Middle frontal gyrus (tissue), 1 donor: ENCODE data around the gene SELENOF.
"Not testable (repeated sequence)": the region's sequence is repeated elsewhere in the genome, so short reads cannot be mapped to it uniquely, and the experiment has no call there.

Experiments used
- DNase-seq: peaks from one replicate; pipeline ENCODE4 v3.0.0-alpha.2; 2015; ENCODE audit warnings: low spot score; ENCODE audit errors: extremely low spot score

SELENOF gene

GRCh38 chr1:86858524-86859261, 55.2 kb downstream of the SELENOF start:
- DNase-seq = no peak

- no peak for DNase-seq
Measured at GRCh38 chr1:86856196-86856595, 57.7 kb downstream of the SELENOF start.

GRCh38 chr1:86854352-86854751, 59.6 kb downstream of the SELENOF start:
- no peak for DNase-seq

- no peak for DNase-seq
Measured at GRCh38 chr1:86852782-86853408, 61.0 kb downstream of the SELENOF start.

GRCh38 chr1:86852289-86852688, 61.6 kb downstream of the SELENOF start:
- DNase-seq = no peak

GRCh38 chr1:86849756-86850155, 64.2 kb downstream of the SELENOF start:
- DNase-seq = no peak

- no peak for DNase-seq
Measured at GRCh38 chr1:86848654-86849053, 65.3 kb downstream of the SELENOF start.

- no peak for DNase-seq
Measured at GRCh38 chr1:86846164-86846647, 67.7 kb downstream of the SELENOF start.

GRCh38 chr1:86845514-86845913, 68.4 kb downstream of the SELENOF start:
- no peak for DNase-seq

GRCh38 chr1:86841116-86841515, 72.8 kb downstream of the SELENOF start:
- DNase-seq = no peak

- peak; percentile 29 for DNase-seq
Measured at GRCh38 chr1:86833461-86834215, 80.3 kb downstream of the SELENOF start.

- no peak for DNase-seq
Measured at GRCh38 chr1:86832433-86832832, 81.5 kb downstream of the SELENOF start.

- DNase-seq = no peak
Measured at GRCh38 chr1:86829321-86829720, 84.6 kb downstream of the SELENOF start.

- DNase-seq = no peak
Measured at GRCh38 chr1:86828024-86828423, 85.9 kb downstream of the SELENOF start.

- no peak for DNase-seq
Measured at GRCh38 chr1:86826856-86827255, 87.1 kb downstream of the SELENOF start.

- no peak for DNase-seq
Measured at GRCh38 chr1:86825319-86825718, 88.6 kb downstream of the SELENOF start.

GRCh38 chr1:86823821-86824500, 90.0 kb downstream of the SELENOF start:
- DNase-seq = no peak

- no peak for DNase-seq
Measured at GRCh38 chr1:86823386-86823785, 90.5 kb downstream of the SELENOF start.

GRCh38 chr1:86822459-86822858, 91.5 kb downstream of the SELENOF start:
- no peak for DNase-seq

- no peak for DNase-seq
Measured at GRCh38 chr1:86821956-86822355, 92.0 kb downstream of the SELENOF start.

- not testable (repeated sequence) for DNase-seq
Measured at GRCh38 chr1:86819970-86820369, 94.0 kb downstream of the SELENOF start.
